IPS DF 4.7 (cell line): ENCODE results near the gene HMX2.
A peak's percentile ranks its signal among the peaks of the same experiment; 100 is the strongest.
"Not testable (repeated sequence)": the region's sequence is repeated elsewhere in the genome, so short reads cannot be mapped to it uniquely, and the experiment has no call there.

Source experiments
- DNase-seq: peaks from one replicate; pipeline ENCODE4 v3.0.0-alpha.2; 2013; ENCODE audit warnings: low spot score; ENCODE audit errors: extremely low read depth

Gene HMX2

DNA sequence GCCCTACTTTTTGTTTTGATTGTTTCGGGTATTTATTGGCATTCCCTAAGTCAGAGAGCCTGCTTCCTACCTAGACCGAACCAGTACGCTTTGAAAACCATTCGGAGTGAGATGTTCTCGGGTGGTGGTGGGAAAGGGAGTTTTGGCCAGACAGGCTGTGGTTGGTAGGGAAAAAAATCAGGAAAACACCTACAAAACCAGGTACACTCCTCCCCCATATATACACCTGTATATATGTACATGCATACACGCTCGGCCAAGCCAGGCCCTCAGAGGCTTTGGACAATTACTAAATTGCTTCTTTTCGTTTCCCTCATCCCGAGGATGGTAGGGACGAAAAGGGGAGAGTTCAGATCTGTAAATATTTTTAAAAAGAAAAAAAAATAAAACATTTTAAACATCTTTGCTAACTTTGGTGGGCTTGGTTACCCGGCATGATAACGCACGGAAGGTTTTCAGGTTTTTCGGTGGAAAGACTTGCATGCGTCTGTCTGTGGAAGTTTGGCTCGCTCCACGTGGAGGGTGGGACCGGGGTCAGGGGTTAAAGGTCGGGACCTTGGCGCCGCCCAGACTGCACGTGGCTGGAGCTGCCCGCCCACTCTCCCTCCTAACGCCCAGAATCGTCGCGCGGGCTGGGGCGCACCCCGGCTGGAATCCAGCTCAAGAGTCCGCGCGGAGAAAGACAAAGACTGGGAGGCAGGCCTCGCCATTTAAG is 2.5 kb downstream of the HMX2 start:
- no peak for DNase-seq

DNA sequence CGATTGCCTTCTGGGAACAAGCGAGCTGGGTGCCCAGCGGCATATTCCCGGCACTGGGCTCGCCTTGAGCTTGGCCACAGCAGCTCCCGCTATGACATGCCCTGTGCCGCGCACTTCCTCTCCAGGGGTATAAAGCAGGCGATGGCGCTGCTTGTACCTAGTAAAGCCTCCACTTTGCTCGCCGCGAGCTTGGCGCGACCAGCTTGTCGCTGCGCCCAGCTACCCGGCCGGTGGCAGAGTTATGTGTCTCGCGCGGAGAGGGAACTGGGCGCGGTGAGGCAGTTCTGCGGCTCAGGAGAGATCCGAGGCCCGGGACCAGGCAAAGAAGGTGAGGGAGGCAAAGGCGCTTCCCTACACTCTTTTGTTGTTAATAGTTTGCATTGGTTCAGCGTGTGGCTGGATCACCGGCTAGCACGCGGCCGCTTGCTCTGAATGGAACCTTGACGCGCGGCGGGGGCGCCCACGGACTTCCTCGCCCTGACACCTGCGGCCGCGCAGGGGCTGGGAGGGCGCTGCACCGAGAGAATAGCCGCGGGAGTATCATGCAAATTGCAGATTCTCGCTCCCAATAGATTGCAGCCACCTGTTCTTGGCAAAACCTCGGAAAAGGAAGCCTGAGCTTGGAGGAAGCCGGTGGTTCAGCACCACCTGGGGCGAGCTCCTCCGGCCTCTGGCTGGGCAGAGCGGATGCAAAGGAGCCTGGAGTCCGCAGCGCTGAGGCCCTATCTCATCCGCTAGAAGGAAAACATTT is 3.2 kb downstream of the HMX2 start:
- DNase-seq: no peak

DNA sequence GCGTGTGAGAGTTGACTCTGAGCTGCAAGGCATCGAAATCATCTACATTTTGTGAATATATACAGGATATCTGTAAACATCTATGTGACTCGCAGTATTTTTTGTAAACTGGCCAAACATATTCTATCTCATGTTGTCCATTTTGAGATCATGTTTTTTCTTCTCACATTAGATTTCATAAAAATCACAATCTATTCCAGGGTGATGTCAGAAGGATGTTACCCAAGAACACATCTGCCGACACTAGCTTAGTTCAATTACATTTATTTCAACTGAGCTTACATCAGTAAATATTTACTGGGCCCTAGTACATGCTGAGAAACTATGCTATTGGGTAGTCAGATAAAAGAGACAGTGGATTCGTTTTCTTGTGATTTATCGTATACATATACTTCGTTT is 3.8 kb downstream of the HMX2 start:
- DNase-seq: no peak

DNA sequence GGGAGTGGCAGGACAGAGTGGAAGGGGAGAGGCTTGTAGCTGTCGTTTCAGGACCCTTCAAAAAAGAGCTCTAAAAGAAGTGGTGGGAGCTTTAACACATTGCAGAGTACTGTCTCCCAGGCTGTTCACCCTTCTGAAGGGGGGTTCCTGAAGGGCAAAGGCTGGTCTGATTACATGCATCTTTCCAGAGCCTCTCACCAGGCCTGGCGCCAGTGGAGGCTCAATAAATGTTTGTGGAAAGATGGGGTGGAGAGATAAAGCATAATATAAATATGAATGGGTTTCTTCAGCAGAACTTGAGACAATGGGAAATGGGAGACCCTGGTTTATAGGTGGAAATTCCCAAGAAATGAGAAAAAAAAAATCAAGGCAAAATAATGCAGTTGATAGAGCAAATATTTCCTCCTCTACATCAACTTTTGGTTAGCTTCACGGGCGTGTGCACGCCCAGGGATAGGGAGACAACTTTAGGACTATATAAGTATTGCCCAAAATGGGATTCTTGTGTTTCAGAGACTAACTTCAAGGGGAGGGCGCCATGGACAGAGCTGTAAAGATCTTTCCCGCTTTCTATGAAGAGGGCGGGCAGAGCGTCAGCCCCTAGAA is 5.7 kb downstream of the HMX2 start:
- DNase-seq: no peak

DNA sequence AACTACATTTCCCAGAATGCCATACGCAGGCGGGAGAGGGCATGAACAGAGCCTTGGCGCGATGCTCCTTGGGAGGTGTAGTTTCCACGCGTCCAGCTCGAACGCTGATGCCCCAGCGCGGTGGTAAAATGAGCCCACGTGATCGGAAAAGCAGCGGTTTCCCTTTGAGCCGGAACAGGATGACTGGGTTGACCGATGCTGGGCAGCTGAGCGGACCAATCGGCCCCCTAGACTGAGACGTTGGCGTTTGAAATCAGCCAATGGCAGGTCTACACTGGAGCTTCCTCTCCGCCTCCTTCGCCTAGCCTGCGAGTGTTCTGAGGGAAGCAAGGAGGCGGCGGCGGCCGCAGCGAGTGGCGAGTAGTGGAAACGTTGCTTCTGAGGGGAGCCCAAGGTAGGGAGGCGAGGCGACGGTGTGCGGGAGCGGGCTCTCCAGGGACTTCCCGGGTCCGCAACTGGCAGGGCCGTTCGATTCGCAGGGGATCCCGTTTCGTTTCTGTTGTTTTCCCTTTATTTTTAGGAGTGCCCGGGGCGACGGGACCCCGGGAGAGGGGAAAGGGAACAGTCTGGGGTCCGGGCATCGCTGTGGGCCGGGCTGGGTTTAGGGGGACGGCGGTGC is 6.3 kb downstream of the HMX2 start, which contains the start of gene BUB3:
TSS of gene BUB3 (plus strand) at position 311 of the 619 bp plus-strand sequence. CDS start 516 bp downstream, outside the sequence.
- peak; percentile 100 for DNase-seq

DNA sequence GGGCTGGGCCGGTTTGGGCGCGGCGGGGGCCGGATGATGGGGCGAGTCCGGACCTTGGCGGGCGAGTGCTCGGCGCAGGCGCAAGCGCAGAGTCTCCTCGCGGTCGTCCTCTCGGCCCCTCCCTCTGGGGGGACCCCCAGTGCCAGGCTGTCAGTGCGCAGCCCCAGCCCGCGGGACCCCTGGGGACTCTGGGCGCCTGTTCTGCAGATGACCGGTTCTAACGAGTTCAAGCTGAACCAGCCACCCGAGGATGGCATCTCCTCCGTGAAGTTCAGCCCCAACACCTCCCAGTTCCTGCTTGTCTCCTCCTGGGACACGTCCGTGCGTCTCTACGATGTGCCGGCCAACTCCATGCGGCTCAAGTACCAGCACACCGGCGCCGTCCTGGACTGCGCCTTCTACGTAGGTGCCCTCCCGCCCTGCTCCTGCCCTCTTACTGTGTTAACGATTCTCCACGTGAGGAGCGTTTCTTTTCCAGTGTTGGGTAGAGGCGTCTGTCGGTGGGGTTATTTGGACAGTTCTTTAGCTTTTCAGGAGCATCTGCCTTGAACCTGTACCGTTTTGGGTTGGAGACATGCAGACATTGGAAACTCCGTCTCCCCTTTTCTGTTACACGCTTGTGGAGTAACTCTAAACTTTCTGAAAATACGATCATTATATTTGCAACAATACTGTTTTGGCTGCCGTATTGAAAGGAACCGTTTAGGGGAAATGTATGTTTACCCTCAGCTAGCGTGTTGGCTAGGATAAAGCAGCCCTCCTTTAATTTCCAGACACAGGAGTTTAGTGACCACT is 7.0 kb downstream of the HMX2 start:
- DNase-seq: no peak

DNA sequence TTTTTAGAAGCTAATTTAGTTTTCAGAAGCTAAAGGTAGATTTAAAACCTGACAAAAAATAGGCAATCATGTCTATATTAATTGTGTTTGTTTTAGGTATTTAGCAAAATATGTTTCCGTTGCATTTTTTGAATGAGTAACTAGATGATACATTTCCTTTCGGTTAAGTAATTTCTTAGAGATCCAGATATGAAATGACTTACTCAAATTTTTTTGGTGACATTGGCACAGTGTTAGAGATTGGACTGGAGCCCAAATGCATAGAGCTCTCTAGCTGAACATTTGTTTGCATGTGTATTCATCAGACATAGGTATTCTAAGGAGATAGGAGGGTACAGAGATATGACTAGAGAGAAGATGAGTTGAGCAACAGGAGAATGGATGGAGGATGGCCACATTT is 8.1 kb downstream of the HMX2 start:
- no peak for DNase-seq

DNA sequence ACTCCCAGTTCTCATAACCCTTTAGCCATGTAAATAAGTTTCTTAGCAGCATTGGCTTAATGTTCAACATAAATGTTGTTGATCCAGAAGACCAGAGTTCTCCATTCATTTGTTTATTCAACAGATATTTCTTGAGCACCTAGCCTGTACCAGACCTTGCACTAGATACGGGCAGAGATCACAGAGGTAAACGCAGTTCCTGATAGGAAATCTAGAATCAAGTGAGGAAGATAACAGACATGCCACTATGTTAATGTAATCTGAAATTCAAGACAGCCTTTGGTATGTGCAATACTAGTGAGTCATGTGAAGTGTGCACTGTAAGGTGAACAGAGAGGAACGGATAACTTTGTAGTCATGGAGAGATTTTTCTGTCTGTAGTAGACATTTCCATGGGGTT is 9.3 kb downstream of the HMX2 start:
- no peak for DNase-seq

DNA sequence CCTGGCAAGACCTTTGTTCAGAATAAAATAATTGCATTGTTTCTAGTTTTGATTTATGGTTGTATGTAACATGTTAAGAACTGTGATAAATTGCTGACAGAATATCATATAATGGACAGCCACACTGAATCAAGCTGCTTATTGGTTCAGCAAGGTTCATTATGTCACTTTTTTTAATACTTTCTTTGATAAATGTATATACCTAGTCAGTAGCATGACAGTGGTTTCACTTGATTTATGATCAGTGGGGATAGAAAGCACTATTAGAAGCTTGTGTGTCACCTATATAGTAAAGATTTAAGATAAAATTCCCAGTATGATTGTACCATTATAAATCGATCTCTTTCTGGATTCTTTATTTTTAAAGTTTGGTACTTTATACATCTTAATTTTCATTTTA is 10.7 kb downstream of the HMX2 start:
- DNase-seq: no peak

DNA sequence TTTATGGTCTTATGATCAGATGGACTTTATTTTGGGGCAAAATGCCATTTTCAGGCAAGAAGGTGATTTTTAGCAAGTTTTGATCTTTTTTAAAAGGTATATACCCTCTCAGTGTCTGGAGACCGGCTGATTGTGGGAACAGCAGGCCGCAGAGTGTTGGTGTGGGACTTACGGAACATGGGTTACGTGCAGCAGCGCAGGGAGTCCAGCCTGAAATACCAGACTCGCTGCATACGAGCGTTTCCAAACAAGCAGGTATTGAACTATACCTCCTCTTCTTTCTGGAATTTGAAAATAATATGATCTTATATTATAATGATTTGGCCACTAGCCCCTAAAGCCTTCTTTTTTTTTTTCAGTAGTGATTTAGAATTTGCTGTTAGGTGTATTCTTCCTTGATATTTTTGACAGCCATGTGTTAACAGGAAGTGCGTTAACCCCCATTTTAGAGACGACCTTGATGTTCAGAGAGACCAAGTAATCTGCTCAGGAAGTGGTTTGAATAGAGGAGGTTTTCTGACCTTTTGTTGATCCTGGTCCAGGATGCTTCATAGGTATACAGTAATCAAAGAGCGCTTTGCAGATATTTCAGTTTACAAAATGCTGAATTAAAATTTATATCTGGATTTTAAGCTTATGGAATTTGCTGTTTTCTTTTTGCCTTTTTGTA is 12.5 kb downstream of the HMX2 start:
- no peak for DNase-seq

DNA sequence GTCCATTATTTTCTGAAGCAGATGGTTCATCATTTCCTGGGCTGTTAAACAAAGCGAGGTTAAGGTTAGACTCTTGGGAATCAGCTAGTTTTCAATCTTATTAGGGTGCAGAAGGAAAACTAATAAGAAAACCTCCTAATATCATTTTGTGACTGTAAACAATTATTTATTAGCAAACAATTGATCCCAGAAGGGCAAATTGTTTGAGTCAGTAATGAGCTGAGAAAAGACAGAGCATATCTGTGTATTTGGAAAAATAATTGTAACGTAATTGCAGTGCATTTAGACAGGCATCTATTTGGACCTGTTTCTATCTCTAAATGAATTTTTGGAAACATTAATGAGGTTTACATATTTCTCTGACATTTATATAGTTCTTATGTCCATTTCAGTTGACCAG is 16.4 kb downstream of the HMX2 start:
- DNase-seq: no peak

DNA sequence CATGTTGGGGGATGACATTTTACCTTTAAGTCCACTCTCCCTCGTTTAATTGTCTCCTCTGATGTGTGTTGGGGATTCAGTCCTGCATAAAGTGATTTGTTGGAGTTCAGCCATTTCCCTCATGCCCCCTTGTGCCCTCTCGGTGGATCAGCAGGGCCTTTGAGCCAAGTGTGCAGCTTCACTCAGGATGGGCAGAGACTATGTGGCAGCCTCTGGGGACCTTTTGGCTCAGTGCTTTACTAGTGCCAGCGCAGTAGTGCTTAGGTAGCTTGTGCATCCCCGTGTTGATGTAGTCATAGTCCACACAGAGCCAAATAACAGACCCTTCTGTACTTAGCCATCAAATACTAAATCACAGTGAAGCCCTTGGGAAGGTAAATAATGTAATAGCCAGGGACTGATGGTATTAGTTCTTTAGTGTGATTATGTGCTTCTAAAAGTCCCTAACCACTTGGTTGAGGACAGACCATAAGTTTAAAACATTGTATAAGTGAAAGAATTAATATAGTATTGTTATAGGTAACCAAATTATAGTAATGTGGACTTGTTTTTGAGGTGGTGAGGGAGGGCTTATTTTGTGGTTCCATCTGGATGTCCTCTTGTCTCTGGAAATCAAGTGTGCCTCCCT is 17.6 kb downstream of the HMX2 start:
- DNase-seq: no peak

DNA sequence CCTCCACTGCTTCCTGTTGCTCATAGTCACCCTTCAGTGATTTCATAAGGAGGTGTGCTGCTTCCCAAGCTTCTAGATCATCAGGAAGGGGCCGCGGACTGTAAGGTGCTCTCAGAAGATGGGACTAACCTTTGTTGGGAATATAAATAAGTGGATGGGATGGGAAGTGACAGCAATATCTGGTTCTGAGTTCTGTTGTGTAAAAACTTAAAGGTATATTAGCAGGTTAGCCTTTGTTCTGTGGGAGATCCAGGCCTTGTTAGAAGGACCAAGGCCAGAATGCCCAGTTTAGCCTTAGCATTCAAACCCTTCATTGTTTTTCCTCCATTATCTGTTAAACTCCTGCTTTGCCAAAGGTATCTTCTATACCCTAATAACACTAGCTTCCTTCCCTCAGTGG is 18.7 kb downstream of the HMX2 start:
- DNase-seq: no peak

DNA sequence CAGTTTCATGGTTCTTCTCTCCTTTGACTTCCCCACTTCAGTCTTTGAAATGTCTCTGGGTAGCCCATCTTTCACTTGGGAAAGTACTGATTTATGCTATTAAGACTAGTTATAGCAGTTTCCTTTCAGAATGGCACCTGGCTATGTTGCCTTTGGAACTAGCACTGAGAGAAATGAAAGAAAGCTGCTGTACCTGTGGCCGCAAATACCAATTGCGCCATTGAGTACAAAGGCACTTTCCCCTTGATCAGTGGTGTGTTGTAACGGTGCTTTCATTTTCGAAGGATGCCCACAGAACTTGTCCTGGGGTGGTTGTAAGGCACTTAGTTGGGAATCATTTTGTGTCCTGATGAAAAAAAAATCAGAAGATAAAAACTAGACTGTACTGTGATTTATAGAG is 23.0 kb downstream of the HMX2 start:
- no peak for DNase-seq

DNA sequence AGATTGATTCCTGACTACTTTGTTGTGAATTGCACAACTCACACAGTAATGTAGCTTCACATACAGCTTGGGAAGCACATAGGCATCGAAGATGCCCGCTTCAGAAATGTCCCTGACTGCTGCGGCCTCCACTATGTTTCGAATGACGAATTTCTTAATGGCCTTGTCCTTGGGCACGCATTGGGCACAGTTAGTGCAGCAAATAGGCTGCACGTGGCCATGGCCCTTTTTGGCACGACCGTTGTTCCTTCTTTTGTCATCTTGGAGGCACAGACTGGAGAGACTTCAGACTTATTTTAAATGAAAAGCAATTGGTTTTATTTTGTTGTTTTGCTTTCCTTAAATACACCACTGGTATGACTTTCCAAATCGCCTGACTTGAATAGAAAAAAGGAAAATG is 23.7 kb downstream of the HMX2 start:
- not testable (repeated sequence) for DNase-seq

DNA sequence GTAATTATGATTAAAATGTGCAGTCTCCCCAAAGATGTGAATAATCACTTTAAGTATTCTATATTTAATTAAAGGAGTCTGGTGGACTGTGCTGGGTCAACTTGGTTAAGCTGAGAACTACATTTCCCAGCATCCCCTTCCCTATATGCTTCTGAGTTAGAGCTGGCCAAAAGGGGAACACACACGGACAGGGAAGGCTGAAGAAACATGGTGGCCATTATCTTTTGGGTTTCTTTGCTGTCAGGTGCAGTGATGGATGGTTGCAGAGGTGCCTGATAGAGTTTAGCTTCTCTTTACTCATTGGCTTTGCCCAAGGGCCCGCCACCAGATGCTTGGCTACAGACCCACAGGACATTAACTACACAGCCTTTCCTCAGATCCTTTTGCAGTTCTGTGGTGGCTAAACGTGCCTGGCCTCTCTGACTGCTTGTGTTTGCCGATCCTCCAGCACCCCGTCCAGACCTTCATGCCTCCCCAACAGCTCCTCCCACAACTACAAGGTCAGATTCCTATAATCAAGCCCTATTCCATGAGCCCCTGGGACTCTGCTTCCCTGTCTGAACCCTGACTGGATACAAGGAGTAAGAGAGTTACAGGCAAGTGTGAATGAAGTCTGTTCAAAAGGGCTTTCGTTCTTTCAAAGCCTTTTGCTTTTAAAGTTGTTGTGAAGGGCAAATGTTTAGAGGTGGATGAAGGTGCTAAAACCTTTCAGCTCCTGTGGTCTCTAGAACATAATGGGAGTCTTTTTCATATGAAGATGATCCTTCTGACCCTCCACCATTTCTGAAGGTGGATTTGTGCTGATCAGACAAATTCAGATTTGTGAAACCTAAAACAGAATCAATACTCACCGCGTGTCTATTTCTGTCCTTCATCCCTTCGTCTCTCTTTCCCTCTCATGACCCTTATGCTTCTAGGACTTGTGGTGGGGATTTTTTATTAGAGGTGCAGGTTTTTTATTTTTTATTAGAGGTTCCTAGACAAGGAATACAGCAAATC is 27.8 kb downstream of the HMX2 start:
- DNase-seq: no peak

DNA sequence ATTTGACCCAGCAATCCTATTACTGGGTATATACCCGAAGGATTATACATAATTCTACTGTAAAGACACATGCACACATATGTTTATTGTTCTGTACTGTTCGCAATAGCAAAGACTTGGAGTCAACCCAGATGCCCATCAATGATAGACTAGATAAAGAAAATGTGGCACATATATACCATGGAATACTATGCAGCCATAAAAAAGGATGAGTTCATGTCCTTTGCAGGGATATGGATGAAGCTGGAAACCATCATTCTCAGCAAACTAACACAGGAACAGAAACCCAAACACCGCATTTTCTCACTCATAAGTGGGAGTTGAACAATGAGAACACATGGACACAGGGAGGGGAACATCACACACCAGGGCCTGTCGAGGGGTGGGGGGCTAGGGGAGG is 30.5 kb downstream of the HMX2 start:
- DNase-seq: not testable (repeated sequence)

DNA sequence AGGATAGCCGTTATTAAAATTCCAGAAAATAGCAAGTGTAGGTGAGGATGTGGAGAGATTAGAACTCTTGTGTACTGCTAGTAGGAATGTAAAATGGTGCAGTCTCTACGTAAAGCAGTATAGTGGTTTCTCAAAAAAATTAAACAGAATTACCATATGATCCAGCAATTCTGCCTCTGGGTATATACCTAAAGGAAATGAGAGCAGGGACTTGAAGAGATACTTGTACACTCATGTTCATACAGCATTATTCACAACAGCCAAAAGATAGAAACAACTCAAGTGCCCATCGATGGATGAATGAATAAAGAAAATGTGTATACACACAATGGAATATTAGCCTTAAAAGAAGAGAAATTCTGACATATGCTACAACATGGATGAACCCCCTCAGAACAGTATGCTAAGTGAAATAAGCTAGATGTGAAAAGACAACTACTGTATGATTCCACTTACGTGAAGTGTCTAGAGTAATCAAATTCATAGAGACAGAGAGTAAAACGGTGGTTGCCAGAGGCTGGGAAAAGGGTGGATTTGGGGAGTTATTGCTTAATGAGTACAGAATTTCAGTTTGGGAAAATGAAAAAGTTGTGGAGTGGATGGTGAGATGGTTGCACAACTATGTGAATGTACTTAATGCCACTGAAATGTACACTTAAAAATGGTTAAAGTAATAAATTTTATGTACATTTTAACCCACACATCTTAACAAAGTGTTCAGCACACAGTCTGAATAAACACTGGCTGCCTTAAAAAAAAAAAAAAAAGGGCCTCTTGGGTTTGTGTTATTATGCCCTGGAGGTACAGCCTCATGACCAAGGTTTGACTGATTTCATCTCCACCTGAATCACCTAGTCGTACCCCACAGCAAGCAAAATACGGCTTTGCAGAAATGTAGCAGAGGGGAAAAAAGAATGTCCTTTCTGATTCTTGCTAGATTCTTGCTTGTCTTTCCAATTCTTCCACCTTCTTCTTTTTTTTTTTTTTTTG is 32.5 kb downstream of the HMX2 start:
- no peak for DNase-seq
